K562 (cell line): ENCODE measurements around the gene RNF217. TPM values are rescaled to one million over a fixed set of nuclear protein-coding genes. Genes with fewer than 3 reads are reported as not detected.

ENCODE experiments used
- BCL6 ChIP-seq: fragments of 250-450 bp; sonication (Bioruptor Pico); IDR thresholded peaks from 2 replicates; pipeline ENCODE4 v1.4.0; 2020
- CBX1 ChIP-seq: sonication (generic); IDR thresholded peaks from 2 replicates; pipeline ENCODE4 v1.6.1; 2016; ENCODE audit warnings: antibody characterized with exemption, low read depth, mild to moderate bottlenecking
- CBX5 ChIP-seq: IDR thresholded peaks from 2 replicates; pipeline ENCODE4 v1.6.1; 2014; ENCODE audit warnings: low read depth, borderline replicate concordance
- ILK ChIP-seq: fragments of 450-650 bp; IDR thresholded peaks from 2 replicates; pipeline ENCODE4 v1.6.1; 2016; ENCODE audit warnings: missing genetic modification characterization, low read depth, mild to moderate bottlenecking, missing compliant biosample characterization, moderate library complexity, borderline replicate concordance
- NCOR1 ChIP-seq: fragments of 450-650 bp; IDR thresholded peaks from 2 replicates; pipeline ENCODE4 v1.6.1; 2016; ENCODE audit warnings: mild to moderate bottlenecking, moderate library complexity
- PCBP1 ChIP-seq: fragments of 200-400 bp; formaldehyde crosslinking; IDR thresholded peaks from 2 replicates; pipeline ENCODE4 v1.6.1; 2018; ENCODE audit warnings: mild to moderate bottlenecking, low read depth, low read length; ENCODE audit not compliant: poor library complexity, severe bottlenecking
- PPARD ChIP-seq: fragments of 250-450 bp; sonication (Bioruptor Pico); IDR thresholded peaks from 2 replicates; pipeline ENCODE4 v1.8.0; 2022; ENCODE audit warnings: inconsistent platforms, mild to moderate bottlenecking, moderate library complexity
- RCOR1 ChIP-seq, 2 experiments: IDR thresholded peaks; 2 replicates each; pipeline ENCODE4 v1.6.1; 2012; ENCODE audit warnings: low read depth in 2 of 2, low read length in 2 of 2, borderline replicate concordance in 1 of 2, improper control_type of control experiment in 1 of 2
- SREBF1 ChIP-seq: fragments of 150-350 bp; IDR thresholded peaks from 2 replicates; pipeline ENCODE4 v1.6.1; 2014; ENCODE audit warnings: antibody characterized with exemption, low read depth, low read length, borderline replicate concordance
- SRSF3 ChIP-seq: fragments of 200-400 bp; formaldehyde crosslinking; IDR thresholded peaks from 2 replicates; pipeline ENCODE4 v1.6.1; 2016; ENCODE audit warnings: mild to moderate bottlenecking, low read length, moderate library complexity; ENCODE audit not compliant: insufficient read depth
- TAF1 ChIP-seq: IDR thresholded peaks from 2 replicates; pipeline ENCODE4 v1.6.1; 2011; ENCODE audit warnings: mild to moderate bottlenecking, low read length, moderate library complexity; ENCODE audit not compliant: insufficient read depth, control insufficient read depth, severe bottlenecking; ENCODE audit errors: extremely low read depth
- TCFL5 ChIP-seq: fragments of 250-450 bp; sonication (Bioruptor Pico); conservative IDR thresholded peaks from 2 replicates; pipeline ENCODE4 v1.6.1; 2021; ENCODE audit warnings: mild to moderate bottlenecking, moderate library complexity, matching md5 sums
- WHSC1 ChIP-seq: IDR thresholded peaks from one replicate; pipeline ENCODE4 v1.6.1; 2012; ENCODE audit warnings: low read length, control low read depth, inconsistent platforms
- YBX1 ChIP-seq: fragments of 450-650 bp; IDR thresholded peaks from 2 replicates; pipeline ENCODE4 v1.7.1; 2016; ENCODE audit warnings: mild to moderate bottlenecking
- ZKSCAN1 ChIP-seq: fragments of 150-350 bp; IDR thresholded peaks from 2 replicates; pipeline ENCODE4 v1.6.1; 2016; ENCODE audit warnings: low read depth, low read length
- ZNF57 ChIP-seq: fragments of 450-650 bp; formaldehyde crosslinking; IDR thresholded peaks from 2 replicates; pipeline ENCODE4 v1.4.0; 2020; ENCODE audit warnings: mild to moderate bottlenecking, moderate library complexity
- polyA plus RNA-seq, 8 experiments: library from polyadenylated mRNA; depleted of rRNA in 4 of 8; stranded (reverse) in 5 of 8; unstranded in 3 of 8; fragments of >200 nt; fragmentation: Nextera tagmentation in 2 of 8; fragmentation: Illumina TruSeq in 1 of 8; extraction: Ambion mirVana in 2 of 8; extraction: Trizol in 1 of 8; gene quantifications; 2 replicates each; pipeline versions ENCODE4 v1.2.1 to v1.2.3, GENCODE V29; 2011 to 2014; ENCODE audit warnings: inconsistent platforms in 1 of 8, missing spikeins in 1 of 8
- total RNA-seq, 7 experiments: library from RNA; depleted of rRNA in 6 of 7; stranded (reverse); fragments of >200 nt in 6 of 7; fragmentation: Illumina TruSeq in 2 of 7; extraction: Trizol in 2 of 7; gene quantifications; 2 replicates each; pipeline versions ENCODE4 v1.2.1 to v1.2.3, GENCODE V29; 2011 to 2021; ENCODE audit warnings: low replicate concordance in 1 of 7
- TF ChIP-seq, protein P1 (sequence below): fragments of 450-650 bp; IDR thresholded peaks from 2 replicates; pipeline ENCODE4 v1.7.0; 2016; ENCODE audit warnings: borderline replicate concordance
- TF ChIP-seq, protein P2 (sequence below): fragments of 250-450 bp; sonication (Bioruptor Pico); IDR thresholded peaks from 2 replicates; pipeline ENCODE4 v1.4.0; 2020
- TF ChIP-seq, protein P3 (sequence below): fragments of 450-650 bp; IDR thresholded peaks from 2 replicates; pipeline ENCODE4 v1.6.1; 2016; ENCODE audit warnings: borderline replicate concordance

Gene RNF217
- total and polyA plus RNA-seq, 9 of the 15 experiments (the other 6 are each of a cell fraction or from before 2014, with no cell fraction given): 2.9 to 25.6 (median 12.0) TPM

DNA sequence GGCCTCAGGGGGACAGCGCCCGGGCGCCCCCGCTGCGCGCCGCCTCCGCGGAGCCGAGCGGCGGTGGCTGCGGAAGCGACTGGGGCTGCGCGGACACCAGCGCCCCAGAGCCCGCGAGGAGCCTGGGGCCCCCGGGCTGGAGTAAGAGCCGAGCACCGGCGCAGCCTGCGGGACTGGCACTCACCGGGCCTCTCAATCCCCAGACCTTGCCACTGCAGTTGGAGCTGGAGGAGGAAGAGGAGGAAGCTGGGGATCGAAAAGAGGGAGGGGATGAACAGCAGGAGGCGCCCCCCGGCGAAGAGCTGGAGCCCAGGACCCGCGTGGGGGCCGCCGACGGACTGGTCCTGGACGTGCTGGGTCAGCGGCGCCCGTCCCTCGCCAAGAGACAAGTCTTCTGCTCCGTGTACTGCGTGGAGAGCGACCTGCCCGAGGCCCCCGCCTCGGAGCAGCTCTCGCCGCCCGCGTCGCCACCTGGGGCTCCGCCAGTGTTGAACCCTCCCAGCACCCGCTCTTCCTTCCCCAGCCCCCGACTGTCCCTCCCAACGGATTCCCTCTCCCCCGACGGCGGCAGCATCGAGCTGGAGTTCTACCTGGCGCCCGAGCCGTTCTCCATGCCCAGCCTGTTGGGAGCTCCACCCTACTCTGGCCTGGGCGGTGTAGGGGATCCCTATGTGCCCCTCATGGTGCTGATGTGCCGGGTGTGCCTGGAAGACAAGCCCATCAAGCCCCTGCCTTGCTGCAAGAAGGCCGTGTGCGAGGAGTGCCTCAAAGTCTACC lies 590 bp downstream of the RNF217 start (continued):
- TF ChIP-seq TAF1: peak; percentile 16
- TF ChIP-seq, protein P1, sequence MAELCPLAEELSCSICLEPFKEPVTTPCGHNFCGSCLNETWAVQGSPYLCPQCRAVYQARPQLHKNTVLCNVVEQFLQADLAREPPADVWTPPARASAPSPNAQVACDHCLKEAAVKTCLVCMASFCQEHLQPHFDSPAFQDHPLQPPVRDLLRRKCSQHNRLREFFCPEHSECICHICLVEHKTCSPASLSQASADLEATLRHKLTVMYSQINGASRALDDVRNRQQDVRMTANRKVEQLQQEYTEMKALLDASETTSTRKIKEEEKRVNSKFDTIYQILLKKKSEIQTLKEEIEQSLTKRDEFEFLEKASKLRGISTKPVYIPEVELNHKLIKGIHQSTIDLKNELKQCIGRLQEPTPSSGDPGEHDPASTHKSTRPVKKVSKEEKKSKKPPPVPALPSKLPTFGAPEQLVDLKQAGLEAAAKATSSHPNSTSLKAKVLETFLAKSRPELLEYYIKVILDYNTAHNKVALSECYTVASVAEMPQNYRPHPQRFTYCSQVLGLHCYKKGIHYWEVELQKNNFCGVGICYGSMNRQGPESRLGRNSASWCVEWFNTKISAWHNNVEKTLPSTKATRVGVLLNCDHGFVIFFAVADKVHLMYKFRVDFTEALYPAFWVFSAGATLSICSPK: no peak
- TF ChIP-seq ZKSCAN1: no peak
- TF ChIP-seq ZNF57 (CRISPR knock-in tag): no peak
- no peak for TF ChIP-seq CBX1
- TF ChIP-seq RCOR1 (IDR thresholded peaks at IDR 0.05; ENCODE audit: borderline replicate concordance in 1 of 2, low read depth in 2 of 2, low read length in 2 of 2): 0 out of 4 replicates have a peak, but pooled peaks of 1 of the 2 experiments have one; percentile 2
- TF ChIP-seq, protein P2, sequence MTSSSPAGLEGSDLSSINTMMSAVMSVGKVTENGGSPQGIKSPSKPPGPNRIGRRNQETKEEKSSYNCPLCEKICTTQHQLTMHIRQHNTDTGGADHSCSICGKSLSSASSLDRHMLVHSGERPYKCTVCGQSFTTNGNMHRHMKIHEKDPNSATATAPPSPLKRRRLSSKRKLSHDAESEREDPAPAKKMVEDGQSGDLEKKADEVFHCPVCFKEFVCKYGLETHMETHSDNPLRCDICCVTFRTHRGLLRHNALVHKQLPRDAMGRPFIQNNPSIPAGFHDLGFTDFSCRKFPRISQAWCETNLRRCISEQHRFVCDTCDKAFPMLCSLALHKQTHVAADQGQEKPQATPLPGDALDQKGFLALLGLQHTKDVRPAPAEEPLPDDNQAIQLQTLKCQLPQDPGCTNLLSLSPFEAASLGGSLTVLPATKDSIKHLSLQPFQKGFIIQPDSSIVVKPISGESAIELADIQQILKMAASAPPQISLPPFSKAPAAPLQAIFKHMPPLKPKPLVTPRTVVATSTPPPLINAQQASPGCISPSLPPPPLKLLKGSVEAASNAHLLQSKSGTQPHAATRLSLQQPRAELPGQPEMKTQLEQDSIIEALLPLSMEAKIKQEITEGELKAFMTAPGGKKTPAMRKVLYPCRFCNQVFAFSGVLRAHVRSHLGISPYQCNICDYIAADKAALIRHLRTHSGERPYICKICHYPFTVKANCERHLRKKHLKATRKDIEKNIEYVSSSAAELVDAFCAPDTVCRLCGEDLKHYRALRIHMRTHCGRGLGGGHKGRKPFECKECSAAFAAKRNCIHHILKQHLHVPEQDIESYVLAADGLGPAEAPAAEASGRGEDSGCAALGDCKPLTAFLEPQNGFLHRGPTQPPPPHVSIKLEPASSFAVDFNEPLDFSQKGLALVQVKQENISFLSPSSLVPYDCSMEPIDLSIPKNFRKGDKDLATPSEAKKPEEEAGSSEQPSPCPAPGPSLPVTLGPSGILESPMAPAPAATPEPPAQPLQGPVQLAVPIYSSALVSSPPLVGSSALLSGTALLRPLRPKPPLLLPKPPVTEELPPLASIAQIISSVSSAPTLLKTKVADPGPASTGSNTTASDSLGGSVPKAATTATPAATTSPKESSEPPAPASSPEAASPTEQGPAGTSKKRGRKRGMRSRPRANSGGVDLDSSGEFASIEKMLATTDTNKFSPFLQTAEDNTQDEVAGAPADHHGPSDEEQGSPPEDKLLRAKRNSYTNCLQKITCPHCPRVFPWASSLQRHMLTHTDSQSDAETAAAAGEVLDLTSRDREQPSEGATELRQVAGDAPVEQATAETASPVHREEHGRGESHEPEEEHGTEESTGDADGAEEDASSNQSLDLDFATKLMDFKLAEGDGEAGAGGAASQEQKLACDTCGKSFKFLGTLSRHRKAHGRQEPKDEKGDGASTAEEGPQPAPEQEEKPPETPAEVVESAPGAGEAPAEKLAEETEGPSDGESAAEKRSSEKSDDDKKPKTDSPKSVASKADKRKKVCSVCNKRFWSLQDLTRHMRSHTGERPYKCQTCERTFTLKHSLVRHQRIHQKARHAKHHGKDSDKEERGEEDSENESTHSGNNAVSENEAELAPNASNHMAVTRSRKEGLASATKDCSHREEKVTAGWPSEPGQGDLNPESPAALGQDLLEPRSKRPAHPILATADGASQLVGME (CRISPR knock-in tag): no peak
- TF ChIP-seq BCL6 (CRISPR knock-in tag): no peak
- no peak for TF ChIP-seq TCFL5 (CRISPR knock-in tag)
- peak; percentile 71 for TF ChIP-seq PCBP1
- TF ChIP-seq CBX5: no peak
- no peak for TF ChIP-seq YBX1
- TF ChIP-seq, protein P3, sequence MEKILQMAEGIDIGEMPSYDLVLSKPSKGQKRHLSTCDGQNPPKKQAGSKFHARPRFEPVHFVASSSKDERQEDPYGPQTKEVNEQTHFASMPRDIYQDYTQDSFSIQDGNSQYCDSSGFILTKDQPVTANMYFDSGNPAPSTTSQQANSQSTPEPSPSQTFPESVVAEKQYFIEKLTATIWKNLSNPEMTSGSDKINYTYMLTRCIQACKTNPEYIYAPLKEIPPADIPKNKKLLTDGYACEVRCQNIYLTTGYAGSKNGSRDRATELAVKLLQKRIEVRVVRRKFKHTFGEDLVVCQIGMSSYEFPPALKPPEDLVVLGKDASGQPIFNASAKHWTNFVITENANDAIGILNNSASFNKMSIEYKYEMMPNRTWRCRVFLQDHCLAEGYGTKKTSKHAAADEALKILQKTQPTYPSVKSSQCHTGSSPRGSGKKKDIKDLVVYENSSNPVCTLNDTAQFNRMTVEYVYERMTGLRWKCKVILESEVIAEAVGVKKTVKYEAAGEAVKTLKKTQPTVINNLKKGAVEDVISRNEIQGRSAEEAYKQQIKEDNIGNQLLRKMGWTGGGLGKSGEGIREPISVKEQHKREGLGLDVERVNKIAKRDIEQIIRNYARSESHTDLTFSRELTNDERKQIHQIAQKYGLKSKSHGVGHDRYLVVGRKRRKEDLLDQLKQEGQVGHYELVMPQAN: no peak
- TF ChIP-seq NCOR1: no peak
- TF ChIP-seq SREBF1: no peak
- no peak for TF ChIP-seq PPARD
- 0 out of 2 replicates have a peak, but pooled peaks have one; percentile 87 for TF ChIP-seq SRSF3
- no peak for TF ChIP-seq ILK (tag)
- no peak for TF ChIP-seq WHSC1
